Middle frontal gyrus (tissue), 1 donor: ENCODE data around the gene TRAF4.
"Not testable (repeated sequence)": the region's sequence is repeated elsewhere in the genome, so short reads cannot be mapped to it uniquely, and the experiment has no call there.

Experiments used
- DNase-seq: peaks from one replicate; pipeline ENCODE4 v3.0.0-alpha.2; 2015; ENCODE audit warnings: low spot score; ENCODE audit errors: extremely low spot score

The TRAF4 gene

DNA sequence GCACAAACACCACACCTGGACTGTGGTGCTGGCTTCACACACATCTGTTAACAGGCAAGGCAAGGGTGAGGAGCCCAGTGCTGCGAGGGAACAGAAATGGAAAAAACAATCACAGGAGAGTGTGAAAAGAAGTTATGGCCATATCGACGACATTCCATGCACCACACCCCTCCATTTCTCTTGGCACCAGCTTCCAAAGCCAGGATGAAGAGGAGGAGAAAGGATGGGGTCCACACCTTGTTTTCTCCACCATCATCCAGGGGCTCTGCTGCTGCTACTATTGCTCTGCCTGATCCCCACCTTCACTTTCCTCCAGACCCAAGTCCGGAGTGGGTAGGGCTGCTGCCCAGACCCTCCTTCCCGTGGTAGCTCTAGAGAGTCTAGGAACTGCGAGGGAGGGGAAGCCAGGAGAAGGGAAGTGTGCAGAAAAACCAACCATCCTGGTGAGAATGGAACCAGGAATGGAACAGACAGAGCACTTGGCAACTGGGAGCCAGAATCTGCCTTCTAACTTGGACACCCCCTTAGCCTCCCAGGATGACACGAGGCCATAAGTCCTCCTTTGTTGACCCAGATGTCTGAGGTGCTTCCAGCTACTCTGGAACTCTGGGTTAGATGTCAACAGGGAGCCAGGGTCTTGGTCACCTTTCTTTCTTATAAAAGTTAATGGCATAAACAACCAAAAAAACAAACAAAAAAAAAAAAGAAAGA lies 31.0 kb upstream of the TRAF4 start:
- no peak for DNase-seq

DNA sequence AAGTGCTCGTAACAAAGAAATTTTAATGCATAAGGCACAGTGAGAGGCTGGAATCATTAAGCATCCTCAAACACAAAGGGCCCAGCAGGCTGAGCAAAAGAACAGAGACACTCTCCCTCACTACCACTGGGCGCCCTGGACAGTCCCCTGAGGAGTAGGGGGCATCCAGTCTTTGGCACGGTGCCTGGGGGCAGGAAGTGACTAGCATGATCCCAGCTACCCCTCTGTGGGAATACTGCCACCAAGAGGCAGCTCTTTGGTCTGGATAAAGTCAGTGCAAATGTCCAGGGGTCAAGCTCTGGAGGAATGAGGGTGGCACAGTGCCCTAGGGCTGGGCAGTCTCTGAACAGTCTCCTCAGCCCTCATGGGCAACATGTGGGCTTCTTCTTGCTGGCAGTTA lies 29.5 kb upstream of the TRAF4 start:
- no peak for DNase-seq

DNA sequence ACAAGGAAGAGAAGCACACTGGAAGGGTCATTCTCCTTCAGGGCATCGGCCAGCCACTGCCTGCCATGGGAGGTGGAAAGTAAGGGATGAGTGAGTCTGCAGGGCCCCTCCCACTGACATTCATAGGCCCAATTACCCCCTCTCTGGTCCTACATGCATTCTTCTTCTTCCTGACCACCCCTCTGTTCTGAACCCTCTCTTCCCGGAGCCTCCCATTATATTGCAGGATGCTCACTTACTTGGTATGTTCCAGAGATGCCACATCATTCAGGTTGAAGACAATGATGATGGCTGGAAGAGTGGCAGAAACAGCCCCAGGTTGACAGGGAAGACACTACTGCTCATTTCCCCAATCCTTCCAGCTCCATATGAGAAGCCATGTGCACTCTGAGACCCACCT lies 28.6 kb upstream of the TRAF4 start:
- DNase-seq = no peak

DNA sequence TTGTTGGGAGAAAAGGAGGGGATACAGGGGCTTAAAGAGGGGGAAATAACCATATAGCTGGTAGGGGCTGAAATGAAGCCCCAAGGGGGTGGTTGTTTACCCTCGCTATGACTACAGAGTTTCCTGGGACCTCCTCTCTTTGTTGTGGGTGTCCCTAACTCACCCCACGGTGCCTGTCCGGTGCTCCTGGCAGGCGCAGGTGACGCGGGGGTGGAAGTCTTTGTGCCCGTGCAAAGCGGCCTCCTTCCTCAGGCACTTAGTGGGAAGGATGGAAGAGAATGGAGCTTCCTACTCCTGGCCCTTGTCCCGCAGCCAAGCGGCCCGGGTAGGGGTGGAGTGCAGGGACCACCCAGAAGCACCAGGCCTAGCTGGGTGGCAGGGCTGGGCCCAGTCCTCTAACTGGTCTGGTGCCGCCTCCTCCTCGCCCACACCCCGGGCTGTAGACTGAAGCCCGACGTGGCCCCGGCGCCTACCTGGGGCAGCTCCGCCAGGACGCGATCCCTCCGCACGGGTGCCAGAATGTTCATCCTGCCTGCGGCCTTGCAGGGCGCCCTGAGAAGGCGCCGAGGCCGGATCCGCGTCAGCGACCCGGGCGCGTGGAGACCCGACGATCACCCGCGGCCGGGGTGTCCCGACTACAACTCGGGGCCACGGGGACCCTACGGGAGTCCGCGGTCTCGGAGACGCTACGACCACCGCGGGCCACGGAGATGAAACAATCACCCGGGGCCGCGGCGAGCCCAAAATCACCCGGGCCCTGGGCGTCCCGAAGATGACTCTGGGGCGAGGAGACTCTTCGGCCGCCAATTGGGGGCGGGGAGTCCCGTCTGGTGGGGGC lies 26.9 kb upstream of the TRAF4 start:
- DNase-seq = no peak

DNA sequence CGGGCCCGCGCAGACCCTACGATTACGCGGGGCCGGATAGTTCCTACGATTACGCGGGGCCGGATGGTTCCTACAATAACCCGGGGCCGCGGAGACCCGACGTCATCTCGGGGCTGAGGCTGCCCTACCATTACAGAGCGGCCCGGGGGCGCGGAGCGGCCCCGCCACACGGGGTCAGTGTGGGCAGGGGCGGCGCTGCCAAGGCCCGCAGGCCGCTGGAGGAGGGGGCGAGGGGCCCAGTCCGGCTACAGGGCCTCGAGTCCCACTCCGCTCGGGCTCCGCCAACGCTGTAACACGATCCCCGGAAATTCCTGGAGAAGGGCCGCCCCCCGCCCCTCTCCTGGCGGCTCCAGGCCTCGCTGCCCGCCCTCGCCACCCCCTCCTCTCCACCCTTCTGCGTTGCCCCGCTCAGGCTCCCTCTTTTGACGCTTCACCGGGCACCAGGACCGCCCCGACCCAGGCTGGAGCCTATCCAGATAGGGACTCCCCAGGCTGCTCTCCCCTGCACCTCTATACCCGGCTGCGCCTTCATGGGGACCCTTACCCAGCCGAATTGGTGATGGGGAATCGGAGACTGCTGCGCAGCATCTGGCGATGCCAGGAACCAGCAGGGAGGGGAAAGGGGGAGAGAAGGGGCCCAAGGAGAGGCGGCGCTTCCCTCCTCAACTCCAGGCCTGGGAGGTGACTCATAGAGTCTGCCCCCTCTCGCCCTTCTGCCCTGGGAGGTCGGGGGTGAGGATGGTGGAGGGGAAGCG lies 26.1 kb upstream of the TRAF4 start, which contains the start of gene RAB34:
TSS of gene RAB34 (minus strand) at position 291 of the 755 bp plus-strand sequence. CDS start 602 bp downstream, outside the sequence.
- no peak for DNase-seq

DNA sequence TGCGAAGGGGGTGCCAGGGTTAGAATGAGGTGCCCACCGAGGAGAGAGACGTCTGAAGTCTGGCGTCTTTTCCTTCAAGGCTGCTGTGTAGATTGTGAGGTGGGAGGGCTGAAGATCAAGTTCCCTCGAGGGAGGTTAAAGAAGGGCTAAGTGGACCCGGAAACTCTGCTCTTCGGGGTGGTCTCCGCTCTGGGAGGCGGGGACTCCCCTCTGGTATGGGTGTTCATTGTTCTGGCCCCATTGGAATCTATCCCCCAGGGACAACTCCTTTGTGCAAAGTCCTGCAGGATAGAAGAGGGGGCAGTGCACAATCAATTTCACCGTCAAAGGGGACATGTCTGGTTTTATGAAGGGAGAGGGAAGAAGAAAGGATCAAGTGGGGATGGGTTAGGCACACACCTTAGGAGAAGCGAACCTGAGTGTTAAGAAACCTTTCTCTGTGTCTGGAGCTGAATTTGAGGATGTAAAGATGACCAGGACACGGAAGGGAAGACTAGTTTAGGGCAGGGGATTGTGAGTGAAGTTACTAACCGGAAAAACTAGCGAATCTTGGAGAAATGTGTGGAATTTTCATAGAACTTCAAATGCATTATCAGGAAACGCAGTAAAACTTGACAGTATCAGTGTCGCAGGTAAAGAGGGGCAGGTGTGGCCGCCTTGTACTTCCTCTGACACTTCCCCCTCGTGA lies 25.3 kb upstream of the TRAF4 start:
- no peak for DNase-seq

DNA sequence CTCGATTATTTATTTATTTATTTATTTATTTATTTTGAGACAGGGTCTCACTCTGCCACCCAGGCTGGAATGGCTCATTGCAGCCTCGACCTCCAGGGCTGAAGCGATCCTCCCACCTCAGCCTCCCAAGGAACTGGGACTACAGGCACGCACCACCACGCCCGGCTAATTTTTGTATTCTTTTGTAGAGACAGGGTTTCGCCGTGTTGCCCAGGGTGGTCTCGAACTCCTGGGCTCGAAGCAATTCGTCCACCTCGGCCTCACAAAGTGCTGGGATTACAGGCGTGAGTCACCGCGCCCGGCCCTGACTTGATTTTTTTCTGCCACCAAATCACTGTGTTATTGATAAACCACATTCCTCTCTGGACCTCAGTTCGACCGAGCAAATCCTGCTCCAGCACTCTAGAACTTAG lies 24.8 kb upstream of the TRAF4 start:
- DNase-seq = no peak

DNA sequence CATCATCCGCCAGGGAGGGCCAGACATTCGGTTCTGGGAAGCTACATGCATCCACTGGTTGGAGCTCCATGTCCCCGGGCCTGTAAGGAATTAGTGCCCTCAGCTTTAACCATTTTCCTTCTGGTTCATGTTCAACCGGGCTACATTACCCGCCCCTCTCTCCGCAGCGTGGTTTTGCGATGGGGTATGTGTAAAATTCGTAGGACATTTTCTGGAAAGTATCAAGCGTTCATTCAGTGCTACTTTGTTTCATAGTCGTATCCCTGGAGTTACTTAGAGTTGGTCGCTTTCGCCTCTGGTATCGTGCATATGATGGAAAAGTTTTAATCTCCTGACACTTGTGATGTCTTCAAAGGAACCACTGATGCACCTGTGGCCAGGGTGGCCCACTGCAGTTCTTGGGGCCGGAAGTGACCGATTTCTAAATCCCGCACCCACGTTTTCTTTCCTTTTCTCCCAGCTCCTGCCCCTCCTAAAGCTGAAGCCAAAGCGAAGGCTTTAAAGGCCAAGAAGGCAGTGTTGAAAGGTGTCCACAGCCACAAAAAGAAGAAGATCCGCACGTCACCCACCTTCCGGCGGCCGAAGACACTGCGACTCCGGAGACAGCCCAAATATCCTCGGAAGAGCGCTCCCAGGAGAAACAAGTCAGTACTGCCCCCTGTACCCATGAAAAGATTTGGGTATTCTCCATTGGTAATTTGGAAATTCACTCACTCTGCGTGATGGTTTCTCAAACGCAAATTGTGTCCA lies 23.4 kb upstream of the TRAF4 start:
- DNase-seq = no peak

DNA sequence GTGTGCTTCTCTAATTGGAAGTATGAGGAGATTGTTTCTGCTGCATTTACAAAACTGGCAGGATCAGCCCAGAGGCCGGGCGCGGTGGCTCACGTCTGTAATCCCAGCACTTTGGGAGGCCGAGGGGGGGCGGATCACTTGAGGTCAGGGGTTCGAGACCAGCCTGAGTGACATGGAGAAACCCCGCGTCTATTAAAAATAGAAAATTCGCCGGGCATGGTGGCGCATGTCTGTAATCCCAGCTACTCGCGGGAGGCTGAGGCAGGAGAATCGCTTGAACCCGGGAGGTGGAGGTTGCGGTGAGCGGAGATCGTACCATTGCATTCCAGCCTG lies 22.8 kb upstream of the TRAF4 start:
- not testable (repeated sequence) for DNase-seq

DNA sequence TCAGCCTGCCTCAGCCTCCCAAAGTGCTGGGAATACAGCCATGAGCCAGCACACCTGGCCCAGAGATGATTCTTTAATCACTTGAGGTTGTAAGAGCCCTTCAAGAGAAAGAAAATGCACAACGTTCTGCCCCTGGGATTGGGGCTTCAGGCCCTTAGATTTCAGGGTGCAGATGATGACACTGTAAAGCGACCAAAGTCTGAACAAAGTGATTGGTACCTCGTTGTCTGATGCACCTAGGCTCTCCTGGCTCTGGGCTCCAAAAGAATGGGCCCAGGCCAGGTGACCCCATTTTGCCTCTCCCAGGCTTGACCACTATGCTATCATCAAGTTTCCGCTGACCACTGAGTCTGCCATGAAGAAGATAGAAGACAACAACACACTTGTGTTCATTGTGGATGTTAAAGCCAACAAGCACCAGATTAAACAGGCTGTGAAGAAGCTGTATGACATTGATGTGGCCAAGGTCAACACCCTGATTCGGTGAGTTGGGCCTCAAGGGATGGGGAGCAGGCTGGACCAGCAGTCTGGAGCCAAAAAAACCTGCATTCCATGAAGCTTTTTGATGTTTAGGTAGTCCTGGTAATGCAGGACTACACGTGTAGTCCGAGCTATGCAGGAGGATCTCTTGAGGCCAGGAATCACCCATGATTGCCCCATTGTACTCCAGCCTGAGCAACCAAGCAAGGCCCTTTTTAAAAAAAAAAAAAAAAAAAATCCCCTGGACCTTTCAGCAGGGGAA lies 21.2 kb upstream of the TRAF4 start:
- DNase-seq = no peak

DNA sequence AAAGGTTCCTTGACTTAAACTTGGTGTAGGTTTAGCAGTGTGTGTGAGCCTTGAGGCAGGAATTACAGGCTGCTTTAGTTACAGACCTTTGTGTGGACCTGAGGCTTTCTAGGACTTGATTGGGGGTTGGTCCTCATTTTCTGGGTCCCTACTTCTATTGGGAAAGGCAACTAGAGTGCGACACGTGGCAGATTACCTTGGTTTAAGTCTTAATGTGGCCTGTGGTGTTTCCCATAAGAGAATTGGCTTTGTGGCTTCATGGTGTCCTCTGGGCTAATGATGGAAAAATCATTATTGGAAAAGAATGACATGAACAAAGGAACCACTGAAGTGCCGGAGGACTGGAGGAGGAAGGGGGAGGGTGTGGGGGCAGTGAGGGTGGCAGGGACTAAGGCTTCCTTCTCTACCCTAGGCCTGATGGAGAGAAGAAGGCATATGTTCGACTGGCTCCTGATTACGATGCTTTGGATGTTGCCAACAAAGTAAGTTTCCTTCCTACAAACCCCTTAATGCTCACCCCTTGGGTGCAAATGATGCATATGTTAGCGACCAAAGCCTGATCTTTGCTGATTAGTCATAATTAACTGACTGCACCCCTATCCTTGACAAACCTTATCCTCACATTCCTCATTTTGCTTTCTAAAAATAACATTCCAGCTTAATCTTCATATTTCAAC lies 20.5 kb upstream of the TRAF4 start:
- DNase-seq = no peak

DNA sequence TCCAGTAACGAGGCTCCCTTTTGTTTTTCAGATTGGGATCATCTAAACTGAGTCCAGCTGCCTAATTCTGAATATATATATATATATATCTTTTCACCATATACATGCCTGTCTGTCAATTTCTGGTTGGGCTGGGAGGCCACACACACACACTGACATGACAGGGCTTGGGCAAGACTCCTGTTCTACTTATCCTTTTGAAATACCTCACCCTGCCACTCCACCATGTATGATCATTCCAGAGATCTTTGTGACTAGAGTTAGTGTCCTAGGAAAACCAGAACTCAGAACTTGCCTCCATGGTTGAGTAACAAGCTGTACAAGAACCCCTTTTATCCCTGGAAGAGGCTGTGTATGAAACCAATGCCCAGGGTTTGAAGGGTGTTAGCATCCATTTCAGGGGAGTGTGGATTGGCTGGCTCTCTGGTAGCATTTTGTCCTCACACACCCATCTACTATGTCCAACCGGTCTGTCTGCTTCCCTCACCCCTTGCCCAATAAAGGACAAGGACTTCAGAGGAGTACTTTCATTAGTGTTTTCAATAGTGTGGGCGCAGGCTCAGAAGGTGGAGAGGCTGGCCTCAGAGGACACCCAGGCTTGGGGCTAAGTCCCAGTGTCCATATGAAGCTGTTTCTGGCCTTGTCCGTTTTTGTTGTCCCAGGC lies 19.8 kb upstream of the TRAF4 start:
- DNase-seq = not testable (repeated sequence)

DNA sequence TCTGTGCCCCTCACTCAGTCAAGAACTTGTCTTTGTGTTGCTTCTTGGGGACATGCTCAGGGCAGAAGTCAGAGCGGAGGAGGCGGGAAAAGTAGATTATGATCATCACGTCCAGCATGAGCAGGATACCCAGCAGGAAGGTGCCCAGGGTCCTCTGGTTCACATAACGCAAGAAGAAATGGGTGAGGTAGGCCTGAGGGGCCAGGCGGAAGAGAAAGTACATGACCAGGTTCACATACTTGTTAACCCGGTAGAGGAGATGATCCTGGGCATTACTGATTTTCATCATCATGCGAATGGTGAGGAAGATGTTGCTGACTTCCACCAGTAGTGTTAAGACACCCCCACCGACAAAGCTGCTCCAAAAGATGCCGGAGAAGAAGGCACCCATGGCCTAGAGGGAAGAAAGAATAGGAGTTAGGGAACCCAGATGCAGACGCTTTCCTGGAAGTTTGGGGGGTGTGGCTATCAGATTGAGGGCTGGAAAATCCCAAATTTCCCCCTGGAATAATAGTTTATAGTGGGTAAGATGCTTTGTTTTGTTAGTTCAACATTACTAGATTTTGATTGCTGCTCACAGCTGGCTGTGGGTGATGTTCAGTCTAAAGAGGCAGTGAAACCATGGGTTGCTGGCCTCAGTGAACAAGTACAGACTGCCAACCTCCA lies 19.2 kb upstream of the TRAF4 start:
- DNase-seq = no peak

DNA sequence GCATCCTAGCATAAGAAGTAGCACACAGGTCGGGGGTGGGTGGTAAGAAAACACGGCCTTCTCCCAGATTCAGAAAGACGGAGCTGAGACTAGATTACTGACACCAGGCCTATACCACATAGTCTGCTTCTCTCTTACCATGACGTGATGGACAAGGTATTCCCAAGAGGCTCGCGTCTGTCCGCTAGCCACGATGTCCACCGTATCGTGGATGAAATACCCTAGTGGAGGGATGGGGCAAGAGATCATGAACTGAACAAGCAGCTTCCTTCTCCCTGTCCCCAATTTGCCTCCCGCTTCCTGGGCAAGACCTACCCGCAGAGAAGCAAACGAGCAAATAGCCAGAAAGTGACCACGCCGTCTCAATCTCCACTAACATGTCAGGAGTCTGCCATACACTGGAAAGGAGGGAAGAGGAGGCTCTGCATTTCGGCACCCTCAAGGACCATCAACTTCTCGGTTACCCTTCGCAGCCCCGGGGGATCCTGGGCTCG lies 18.6 kb upstream of the TRAF4 start:
- DNase-seq = no peak

DNA sequence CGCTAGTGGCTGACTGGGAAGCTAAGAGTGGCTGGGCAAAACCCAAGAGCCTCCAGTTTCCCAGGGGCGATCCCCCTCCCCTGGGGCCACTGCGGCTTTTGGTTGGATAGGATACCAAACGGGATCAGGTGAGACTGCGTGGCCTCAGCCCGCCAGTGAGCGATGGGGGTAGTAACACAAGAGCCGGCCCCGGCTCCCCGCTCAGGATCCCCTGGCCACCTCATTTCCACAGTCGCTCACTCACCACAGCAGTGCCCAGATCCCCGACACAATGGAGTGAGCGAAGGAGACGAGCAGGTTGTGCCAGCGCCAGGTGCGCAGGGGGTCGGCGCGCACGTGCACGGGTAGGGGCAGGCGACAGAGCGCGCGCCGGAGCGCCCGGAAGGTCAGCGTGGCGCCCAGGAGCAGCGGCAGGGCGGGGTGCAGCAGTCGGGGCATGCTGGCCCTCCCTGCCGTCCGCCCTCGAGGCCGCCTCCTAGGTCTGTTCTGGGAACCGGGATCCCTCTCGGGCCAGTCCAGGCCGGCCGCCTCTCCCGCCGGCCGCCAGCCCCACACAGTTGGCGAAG lies 18.1 kb upstream of the TRAF4 start:
- no peak for DNase-seq

DNA sequence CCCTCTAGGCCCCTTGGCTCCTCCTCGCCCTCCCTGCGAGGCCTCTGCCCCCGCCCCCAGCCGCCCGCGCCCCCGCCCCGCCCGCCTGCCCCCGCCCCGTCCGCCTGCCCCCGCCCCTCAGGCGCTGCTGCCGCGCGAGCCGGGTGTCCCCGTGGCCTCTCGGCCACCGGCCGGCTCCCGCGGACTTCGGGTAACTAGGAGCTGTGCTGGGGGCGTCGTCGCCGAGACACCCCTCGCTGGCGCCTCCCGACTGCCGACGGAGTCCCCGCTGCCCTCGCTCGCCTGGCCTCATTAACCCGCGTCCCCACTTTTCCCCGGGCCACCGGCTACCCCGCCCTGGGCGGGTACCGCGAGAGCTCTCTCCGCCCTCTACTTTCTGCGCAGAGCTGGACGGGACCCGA lies 17.6 kb upstream of the TRAF4 start, which contains the start of gene TLCD1:
TSS of gene TLCD1 (minus strand) at position 8 of the 401 bp plus-strand sequence. CDS start 136 bp downstream, outside the sequence.
- no peak for DNase-seq

DNA sequence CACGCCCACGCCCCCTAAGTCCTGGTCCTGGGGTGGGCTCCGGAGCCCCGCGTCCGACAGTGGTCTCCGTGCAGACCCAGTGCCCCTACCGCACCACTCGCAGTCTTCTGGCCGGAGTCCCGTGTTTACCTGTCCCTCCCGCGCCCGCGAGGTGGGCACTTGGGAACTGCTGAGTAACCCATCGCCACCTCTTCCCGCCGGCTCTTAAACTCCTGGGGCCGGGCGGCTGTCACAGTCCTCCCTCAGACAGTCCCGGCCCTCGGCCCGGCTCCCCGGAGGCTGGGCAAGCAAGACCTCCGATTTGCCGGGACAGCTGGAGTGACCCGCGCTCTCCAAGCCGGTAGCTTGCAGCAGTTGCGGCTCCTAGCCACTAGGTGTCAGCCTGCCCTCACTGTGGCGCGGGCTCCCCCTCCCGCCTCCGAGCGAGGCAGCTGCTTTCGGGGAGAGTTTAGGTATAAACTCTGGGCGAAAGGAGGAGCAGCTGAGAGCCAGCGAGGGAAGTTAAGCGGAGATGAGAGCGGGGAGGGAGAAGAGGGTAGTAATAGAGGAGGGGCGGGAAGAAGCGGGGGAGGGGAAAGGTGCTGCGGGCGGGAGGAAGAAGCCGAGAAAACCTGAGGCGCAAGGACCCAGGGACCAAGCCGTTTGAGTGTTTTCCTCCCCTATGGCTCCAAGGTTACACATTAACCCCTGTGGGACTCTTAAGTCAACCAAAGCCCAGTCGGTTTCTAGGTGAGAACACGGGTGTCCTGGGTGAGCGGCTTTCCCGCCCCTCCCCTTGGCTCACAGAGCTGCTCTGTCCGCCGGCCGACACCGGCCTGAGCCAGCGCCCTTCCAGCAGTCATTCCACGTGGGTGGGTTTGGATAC lies 17.0 kb upstream of the TRAF4 start:
- DNase-seq = peak; percentile 92
